Measurements from ENCODE around the gene USP46. TPM values are rescaled to one million over a fixed set of nuclear protein-coding genes. Genes with fewer than 3 reads are reported as not detected.

USP46 gene
- total and polyA plus RNA-seq, 2 of the 8 experiments (the other 6 are each of a cell fraction or from before 2014, with no cell fraction given) = 10.6 to 62.4 TPM

GRCh38 chr4:52566136-52567031 is 92.7 kb downstream of the USP46 start:
- H2BK120ac ChIP-seq (replicated peaks; ENCODE audit: low read depth, low read length) = no peak overlapping the region
- CTCF ChIA-PET (ENCODE audit: partially characterized antibody) = no interaction called here
- no peaks in the 10 kb centered on the region for H4K20me1 ChIP-seq (replicated peaks in 1 of 2; ENCODE audit: control insufficient read depth in 1 of 2, insufficient read depth in 2 of 2, low read length in 2 of 2)
- no peak for FAIRE-seq
- no peak overlapping the region for H4K8ac ChIP-seq (ENCODE audit: extremely low read depth, insufficient read depth, low read length)
- H2AK5ac ChIP-seq (ENCODE audit: low read depth, low read length) = no peak overlapping the region
- no peaks in the 10 kb centered on the region for H3K79me1 ChIP-seq (ENCODE audit: low read depth, low read length)
- H4K5ac ChIP-seq (ENCODE audit: insufficient read length, low read depth, low read length) = no peak overlapping the region
- H3K23me2 ChIP-seq (ENCODE audit: low read depth, low read length) = no peaks in the 10 kb centered on the region
- H3K4ac ChIP-seq (replicated peaks; ENCODE audit: insufficient read length, low read depth, low read length) = no peak overlapping the region
- no peak for TF ChIP-seq ZNF274 (IDR thresholded peaks at IDR 0.05; ENCODE audit: borderline replicate concordance, extremely low read depth, low read length)
- TF ChIP-seq USF2 (IDR thresholded peaks at IDR 0.05; ENCODE audit: low read length) = no peak
- TF ChIP-seq TCF12 (IDR thresholded peaks at IDR 0.05; ENCODE audit: low read depth, low read length) = no peak
- TF ChIP-seq ATF2 (IDR thresholded peaks at IDR 0.05; ENCODE audit: low read length) = no peak
- H2BK5ac ChIP-seq (ENCODE audit: low read depth, low read length) = no peak overlapping the region
- no peaks in the 10 kb centered on the region for H3K36me3 ChIP-seq (ENCODE audit: control insufficient read depth in 2 of 4, insufficient read depth in 4 of 4, low read length in 3 of 4)
- whole genome bisulfite sequencing, 2 experiments (ENCODE audit: extremely low coverage in 1 of 2, insufficient coverage in 1 of 2, insufficient read length in 1 of 2, insufficient replicate concordance in 2 of 2, low coverage in 1 of 2, low lambda C conversion rate in 2 of 2, missing lambda C conversion rate in 1 of 2) = 86% methylated on average over 2 of the region's 2 CpGs; no CpG with 5 or more reads in 1 of the 2 experiments
- no peaks in the 10 kb centered on the region for H3K9me3 ChIP-seq (ENCODE audit: insufficient read depth in 2 of 2, low read depth in 1 of 2, low read length in 1 of 2)
- no peak overlapping the region for H2BK15ac ChIP-seq (ENCODE audit: low read length)
- H4K91ac ChIP-seq (replicated peaks; ENCODE audit: insufficient read length, low read length) = no peak overlapping the region
- no peak overlapping the region for H3K14ac ChIP-seq (ENCODE audit: insufficient read length)
- H3K9ac ChIP-seq (replicated peaks in 1 of 4; ENCODE audit: extremely low read depth in 1 of 4, low read depth in 3 of 4, low read length in 3 of 4) = no peak overlapping the region
- POLR2A ChIA-PET (ENCODE audit: partially characterized antibody) = interaction anchor here (0.5 kb wide), 1 partner anchor 154 kb away, joined by 3 read pairs; no protein-coding TSS in a partner anchor
- no peaks in the 10 kb centered on the region for H3K79me2 ChIP-seq (ENCODE audit: control insufficient read depth in 1 of 2, insufficient read depth in 2 of 2, low read length in 2 of 2)
- no peak overlapping the region for H3K4me2 ChIP-seq (ENCODE audit: insufficient read depth in 1 of 2, low read depth in 2 of 2, low read length in 2 of 2)
- H3K18ac ChIP-seq (ENCODE audit: extremely low read depth, low read length) = no peak overlapping the region
- H3K4me1 ChIP-seq (replicated peaks in 1 of 4; ENCODE audit: control insufficient read depth in 3 of 4, insufficient read depth in 4 of 4, low read length in 3 of 4) = peaks cover 0 to 9% (median 4%) of the 10 kb centered on the region in 4 experiments; a peak in 3 of 7 replicates
- H3K27ac ChIP-seq (ENCODE audit: low read depth, low read length) = no peak overlapping the region
- no peak overlapping the region for H2AFZ ChIP-seq (ENCODE audit: low read length)
- H2BK12ac ChIP-seq (ENCODE audit: low read depth, low read length) = 0 out of 2 replicates have a peak overlapping the region, but pooled peaks have one; percentile 4
- H3K56ac ChIP-seq (replicated peaks; ENCODE audit: insufficient read length, low read depth, low read length) = no peak overlapping the region
- DNase-seq (ENCODE audit: low read depth in 1 of 2, low spot score in 2 of 2) = no peak
- H3K4me3 ChIP-seq (ENCODE audit: extremely low read depth in 1 of 4, insufficient read depth in 2 of 4, low read depth in 3 of 4, low read length in 4 of 4) = no peak overlapping the region
- peaks cover 0 to 2% (median 0%) of the 10 kb centered on the region in 4 experiments; a peak in 1 of 7 replicates for H3K27me3 ChIP-seq (replicated peaks in 1 of 4; ENCODE audit: control insufficient read depth in 3 of 4, extremely low read depth in 1 of 4, insufficient read depth in 3 of 4, low read length in 3 of 4)
- no peak overlapping the region for H2BK20ac ChIP-seq (ENCODE audit: low read length)
- no peak overlapping the region for H3K23ac ChIP-seq (ENCODE audit: insufficient read length)
